ENCODE results near the gene VAC14. TPM values are rescaled to one million over a fixed set of nuclear protein-coding genes. Genes with fewer than 3 reads are reported as not detected.

Gene VAC14
- total RNA-seq, 4 donors from 2014 or later, result 31.1 to 47.0 (median 37.0) TPM

GRCh38 chr16:70788668-70789594 is 12.0 kb downstream of the VAC14 start:
- intact Hi-C loops (cut with DNase I), result no loop called here
- Histone ChIP-seq H3K9me3 (no peaks in the 10 kb centered on the region), H3K4me1 (no peaks in the 10 kb centered on the region), H3K4me3 (no peak overlapping the region), H3K27me3 (no peaks in the 10 kb centered on the region), H3K27ac (replicated peaks in 1 of 4) (no peak overlapping the region), H3K36me3 (peaks cover 17 to 37% (median 33%) of the 10 kb centered on the region in 4 donors)
- TF ChIP-seq POLR2AphosphoS5 (IDR thresholded peaks at IDR 0.05) (no peak), CTCF (IDR thresholded peaks at IDR 0.05) (no peak), EP300 (IDR thresholded peaks at IDR 0.05) (no peak), POLR2A (IDR thresholded peaks at IDR 0.05; ENCODE audit: low read depth) (no peak)
- DNase-seq (ENCODE audit: extremely low spot score), result peak; percentile 93
- WGBS, result 79% methylated on average over 18 of the region's 18 CpGs

GRCh38 chr16:70786020-70786755 is 14.8 kb downstream of the VAC14 start:
- TF ChIP-seq POLR2A (IDR thresholded peaks at IDR 0.05; ENCODE audit: low read depth) (no peak), EP300 (IDR thresholded peaks at IDR 0.05) (no peak), CTCF (IDR thresholded peaks at IDR 0.05) (no peak), POLR2AphosphoS5 (IDR thresholded peaks at IDR 0.05) (no peak)
- intact Hi-C loops (cut with DNase I), result no loop called here

GRCh38 chr16:70784692-70785555 is 16.0 kb downstream of the VAC14 start:
- no peak overlapping the region for H3K4me3 ChIP-seq
- H3K36me3 ChIP-seq, result peaks cover 51 to 76% (median 73%) of the 10 kb centered on the region in 4 donors
- 86% methylated on average over 18 of the region's 21 CpGs for WGBS
- intact Hi-C loops (cut with DNase I), result no loop called here
- no peaks in the 10 kb centered on the region for H3K4me1 ChIP-seq
- no peak for DNase-seq (ENCODE audit: extremely low spot score)
- H3K27me3 ChIP-seq, result no peaks in the 10 kb centered on the region
- no peaks in the 10 kb centered on the region for H3K9me3 ChIP-seq
- TF ChIP-seq POLR2A (IDR thresholded peaks at IDR 0.05; ENCODE audit: low read depth) (no peak), POLR2AphosphoS5 (IDR thresholded peaks at IDR 0.05) (no peak), EP300 (IDR thresholded peaks at IDR 0.05) (no peak), CTCF (IDR thresholded peaks at IDR 0.05) (no peak)
- H3K27ac ChIP-seq (replicated peaks in 1 of 4), result no peak overlapping the region

More at GRCh38 chr16:70786020-70786755, 14.8 kb downstream of the VAC14 start:
- Histone ChIP-seq H3K27me3 (no peaks in the 10 kb centered on the region), H3K4me3 (no peak overlapping the region), H3K9me3 (no peaks in the 10 kb centered on the region), H3K36me3 (peaks cover 41 to 64% (median 61%) of the 10 kb centered on the region in 4 donors), H3K27ac (replicated peaks in 1 of 4) (no peak overlapping the region), H3K4me1 (no peaks in the 10 kb centered on the region)
- 93% methylated on average over 17 of the region's 19 CpGs for WGBS
- DNase-seq (ENCODE audit: extremely low spot score), result no peak

GRCh38 chr16:70782237-70782636 is 18.7 kb downstream of the VAC14 start:
- no peak for TF ChIP-seq POLR2AphosphoS5 (IDR thresholded peaks at IDR 0.05)
- no peak for TF ChIP-seq POLR2A (IDR thresholded peaks at IDR 0.05; ENCODE audit: low read depth)
- TF ChIP-seq EP300 (IDR thresholded peaks at IDR 0.05), result no peak
- TF ChIP-seq CTCF (IDR thresholded peaks at IDR 0.05), result no peak
- DNase-seq (ENCODE audit: extremely low spot score), result no peak
- intact Hi-C loops (cut with DNase I), result no loop called here
- 100% methylated on average over 1 of the region's 3 CpGs for WGBS
- no peaks in the 10 kb centered on the region for H3K9me3 ChIP-seq
- H3K4me1 ChIP-seq, result peaks cover 0 to 20% (median 14%) of the 10 kb centered on the region in 4 donors
- no peaks in the 10 kb centered on the region for H3K27me3 ChIP-seq
- peaks cover 51 to 95% (median 84%) of the 10 kb centered on the region in 4 donors for H3K36me3 ChIP-seq
- H3K27ac ChIP-seq (replicated peaks in 1 of 4), result no peak overlapping the region
- no peak overlapping the region for H3K4me3 ChIP-seq

Measured in esophagus muscularis mucosa (tissue), 4 donors.